A549 treated with Mapracorat at 1 μM for 4 hours (cell line): Measurements from ENCODE around the gene GPATCH11. TPM values are rescaled to one million over a fixed set of nuclear protein-coding genes. Genes with fewer than 3 reads are reported as not detected.

Experiments used
- total RNA-seq: library from RNA; stranded (reverse); fragments of 200-300 nt; extraction: Qiagen RNA extraction; gene quantifications from 5 replicates; pipeline ENCODE4 v1.2.3, GENCODE V29; 2022

Gene GPATCH11
- total RNA-seq: 7.7 to 11.1 TPM (median 9.6 TPM) in 5 replicates

GRCh38 chr2:37083873-37084794 lies at the start of gene GPATCH11, which contains the start of gene HEATR5B:
Gene GPATCH11 (plus strand): TSS chr2:37084518. CDS start chr2:37088382, 3,864 bp downstream.
Gene HEATR5B (minus strand): TSS chr2:37084372. CDS start chr2:37083414, 958 bp downstream.

Other genes starting within 250 kb of the GPATCH11 start
- gene STRN, start 118.0 kb upstream of the GPATCH11 start, total RNA-seq: 11.1 to 19.2 TPM (median 17.2 TPM) in 5 replicates
- 5.6 to 7.9 TPM (median 7.2 TPM) in 5 replicates for gene HEATR5B, start 146 bp upstream of the GPATCH11 start, total RNA-seq
- gene EIF2AK2, start 72.5 kb downstream of the GPATCH11 start, total RNA-seq: 15.0 to 25.1 TPM (median 22.6 TPM) in 5 replicates
- not detected in 5 replicates for gene SULT6B1, start 104.2 kb downstream of the GPATCH11 start, total RNA-seq
- 38.3 to 43.0 TPM (median 40.4 TPM) in 5 replicates for gene CEBPZOS, start 112.0 kb downstream of the GPATCH11 start, total RNA-seq
- 65.3 to 80.9 TPM (median 71.0 TPM) in 5 replicates for gene CEBPZ, start 147.1 kb downstream of the GPATCH11 start, total RNA-seq
- 17.0 to 22.3 TPM (median 18.9 TPM) in 5 replicates for gene NDUFAF7, start 147.1 kb downstream of the GPATCH11 start, total RNA-seq
- 8.4 to 15.0 TPM (median 12.7 TPM) in 5 replicates for gene PRKD3, start 240.3 kb downstream of the GPATCH11 start, total RNA-seq